ENCODE results near the gene MED29. TPM values are rescaled to one million over a fixed set of nuclear protein-coding genes. Genes with fewer than 3 reads are reported as not detected.

The MED29 gene, protein sequence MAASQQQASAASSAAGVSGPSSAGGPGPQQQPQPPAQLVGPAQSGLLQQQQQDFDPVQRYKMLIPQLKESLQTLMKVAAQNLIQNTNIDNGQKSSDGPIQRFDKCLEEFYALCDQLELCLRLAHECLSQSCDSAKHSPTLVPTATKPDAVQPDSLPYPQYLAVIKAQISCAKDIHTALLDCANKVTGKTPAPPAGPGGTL
- total RNA-seq (10 to 100 TPM; 45.0 to 46.1 TPM), total RNA-seq (27.9 to 93.3 (median 52.3) reads per million in 172 experiments)
- 33.2 TPM for polyA plus RNA-seq (2013, experiment 1 of 2)
- 31.1 TPM for polyA plus RNA-seq (2013, experiment 2 of 2)

DNA sequence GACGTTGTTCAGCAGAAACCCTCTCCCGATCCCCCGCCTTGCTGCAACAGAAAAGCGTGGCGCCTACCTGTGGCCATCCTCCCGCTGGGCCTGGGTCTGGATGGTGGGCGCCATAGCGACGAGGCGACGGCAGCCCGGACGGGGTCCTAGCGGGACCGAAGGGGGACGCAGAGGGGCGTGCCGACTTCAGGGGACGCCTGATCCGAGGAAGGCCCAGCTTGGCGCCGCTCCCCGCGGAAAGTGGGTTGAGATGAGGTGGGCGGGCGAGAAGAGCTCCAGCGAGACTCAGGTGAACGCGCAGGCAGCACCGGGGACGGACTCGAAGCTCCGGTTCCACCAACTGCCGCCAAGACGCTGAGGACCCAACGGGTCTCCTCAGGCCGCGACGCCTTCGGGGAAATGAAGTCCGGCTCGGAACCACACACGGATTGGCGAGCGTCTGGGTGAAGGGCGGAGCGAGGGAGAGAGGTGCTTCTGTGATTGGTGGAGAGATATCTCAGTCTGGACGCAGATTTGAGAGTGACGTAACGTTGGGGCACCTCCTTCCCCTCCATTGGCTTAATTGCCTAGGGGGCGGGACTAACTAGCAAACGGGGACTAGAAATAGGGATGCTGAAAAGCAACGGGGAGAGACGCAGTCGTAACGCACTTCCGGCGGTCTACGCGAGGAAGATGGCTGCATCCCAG, at the start of gene MED29, which contains the start of gene PAF1:
MED29 (plus strand) TSS at position 628 of the 687 bp plus-strand sequence; CDS start at position 673, 45 bp downstream.
PAF1 (minus strand) TSS at position 356 of the 687 bp plus-strand sequence; CDS start at position 114, 242 bp downstream.
- H3K27me3 ChIP-seq (ENCODE audit: control insufficient read depth in 1 of 2, insufficient read depth in 2 of 2, low read length in 2 of 2) = no peaks in the 10 kb centered on the region
- Mint-ChIP-seq H3K4me3 (peak within 1 kb of the TSS; percentile 90), H3K9me3 (no peaks in the 10 kb centered on the region), H3K36me3 (ENCODE audit: low read depth) (peaks cover 78% of the 10 kb centered on the region), H3K27me3 (no peaks in the 10 kb centered on the region), H3K4me1 (ENCODE audit: low read depth) (peaks cover 33% of the 10 kb centered on the region), H3K27ac (peak within 1 kb of the TSS; percentile 96)
- peaks cover 44% of the 10 kb centered on the region for H3K4me1 ChIP-seq (ENCODE audit: insufficient read depth, low read length)
- peaks cover 65% of the 10 kb centered on the region for H3K36me3 ChIP-seq (ENCODE audit: insufficient read depth, low read length)
- intact Hi-C loops (cut with DNase I, micrococcal nuclease) = loop anchor here (1.0 to 5.0 kb wide), 10 partner anchors 10 to 264 kb away; partner anchors contain the start of genes SUPT5H (in 2 of the 2), EID2B (in 1 of the 2), PAK4 (in 1 of the 2) and PLEKHG2 (in 1 of the 2)
- no peaks in the 10 kb centered on the region for H3K9me3 ChIP-seq (ENCODE audit: control insufficient read depth in 1 of 2, insufficient read depth in 1 of 2, low read length in 2 of 2)
- ChIA-PET POLR2A (interaction anchor here (0.7 to 6.4 kb wide), 18 partner anchors 14 to 1017 kb away, joined by 3 to 144 read pairs (median 4); partner anchors contain the start of genes DYRK1B, GMFG, PLEKHG2 and PSMD8), CTCF (interaction anchor here (0.8 to 2.2 kb wide), 6 partner anchors 21 to 112 kb away, joined by 3 to 31 read pairs (median 5); partner anchors contain the start of genes PLEKHG2, RPS16, SAMD4B and SUPT5H)
- peak within 1 kb of the TSS; percentile 98 to 100 for H3K27ac ChIP-seq (ENCODE audit: low read depth in 1 of 2, low read length in 2 of 2)
- ATAC-seq (ENCODE audit: poor library complexity) = peak; percentile 90
- DNase-seq = peak; percentile 91 to 100 (median 94)
- TF ChIP-seq, protein P1, sequence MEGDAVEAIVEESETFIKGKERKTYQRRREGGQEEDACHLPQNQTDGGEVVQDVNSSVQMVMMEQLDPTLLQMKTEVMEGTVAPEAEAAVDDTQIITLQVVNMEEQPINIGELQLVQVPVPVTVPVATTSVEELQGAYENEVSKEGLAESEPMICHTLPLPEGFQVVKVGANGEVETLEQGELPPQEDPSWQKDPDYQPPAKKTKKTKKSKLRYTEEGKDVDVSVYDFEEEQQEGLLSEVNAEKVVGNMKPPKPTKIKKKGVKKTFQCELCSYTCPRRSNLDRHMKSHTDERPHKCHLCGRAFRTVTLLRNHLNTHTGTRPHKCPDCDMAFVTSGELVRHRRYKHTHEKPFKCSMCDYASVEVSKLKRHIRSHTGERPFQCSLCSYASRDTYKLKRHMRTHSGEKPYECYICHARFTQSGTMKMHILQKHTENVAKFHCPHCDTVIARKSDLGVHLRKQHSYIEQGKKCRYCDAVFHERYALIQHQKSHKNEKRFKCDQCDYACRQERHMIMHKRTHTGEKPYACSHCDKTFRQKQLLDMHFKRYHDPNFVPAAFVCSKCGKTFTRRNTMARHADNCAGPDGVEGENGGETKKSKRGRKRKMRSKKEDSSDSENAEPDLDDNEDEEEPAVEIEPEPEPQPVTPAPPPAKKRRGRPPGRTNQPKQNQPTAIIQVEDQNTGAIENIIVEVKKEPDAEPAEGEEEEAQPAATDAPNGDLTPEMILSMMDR (IDR thresholded peaks at IDR 0.05) = no peak
- H3K4me3 ChIP-seq (ENCODE audit: low read length) = peak within 1 kb of the TSS; percentile 91

DNA sequence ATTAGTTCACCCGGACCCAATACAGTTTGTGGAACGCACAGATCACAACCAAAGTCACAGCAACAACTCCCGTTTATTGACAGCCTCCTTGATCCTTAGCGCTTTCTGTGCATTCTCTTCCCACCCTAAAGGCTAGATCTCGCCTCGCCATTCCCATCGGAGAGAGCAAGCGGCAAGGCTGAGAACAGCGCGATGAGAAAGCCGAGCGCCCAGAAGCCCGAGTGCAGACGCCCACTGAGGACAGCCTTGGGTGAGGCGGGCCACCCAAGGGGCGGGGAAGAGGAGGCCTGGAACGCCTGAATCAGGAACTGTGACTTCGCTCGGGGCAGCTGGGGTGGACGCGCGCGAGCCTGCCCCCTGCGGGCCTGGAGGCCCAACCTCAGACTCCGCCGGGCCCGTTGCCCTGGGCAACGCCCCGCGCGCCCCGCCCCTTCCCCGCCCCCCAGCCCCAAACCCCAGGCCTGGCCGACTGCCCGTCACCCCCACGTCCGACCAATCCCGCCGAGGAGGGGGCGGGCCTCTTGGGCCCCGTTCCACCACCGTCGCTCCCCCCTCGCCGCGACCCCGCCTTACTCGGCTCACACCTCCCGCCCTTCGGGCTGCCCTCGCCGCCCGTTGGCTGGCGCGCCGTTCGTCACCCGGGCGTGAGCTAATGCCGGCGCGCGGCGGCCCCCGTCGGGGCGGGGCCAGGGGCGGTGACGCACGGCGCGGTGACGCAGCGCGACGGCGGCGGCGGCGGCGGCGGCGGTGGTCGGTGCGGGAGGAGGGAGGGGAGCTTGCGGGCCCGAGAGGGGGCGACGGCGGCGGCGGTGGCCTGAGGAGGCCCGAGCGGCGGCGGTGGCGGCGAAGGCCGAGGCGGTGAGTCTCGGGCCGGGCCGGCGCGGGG, 49.2 kb upstream of the MED29 start, which contains the start of gene SAMD4B:
SAMD4B (plus strand) TSS at position 703 of the 886 bp plus-strand sequence. CDS start 14,473 bp downstream, outside the sequence.
- peaks cover 29% of the 10 kb centered on the region for H3K36me3 Mint-ChIP-seq (ENCODE audit: low read depth)
- peak within 1 kb of the TSS; percentile 91 for H3K27ac Mint-ChIP-seq
- H3K4me3 Mint-ChIP-seq = peak within 1 kb of the TSS; percentile 99
- peak within 1 kb of the TSS; percentile 85 for H3K4me3 ChIP-seq (ENCODE audit: low read length)
- H3K9me3 ChIP-seq (ENCODE audit: control insufficient read depth in 1 of 2, insufficient read depth in 1 of 2, low read length in 2 of 2) = no peaks in the 10 kb centered on the region
- POLR2A ChIA-PET = interaction anchor here (0.7 to 3.4 kb wide), 20 partner anchors 13 to 1921 kb away, joined by 3 to 26 read pairs (median 4); partner anchors contain the start of genes ACTMAP, C19orf47, MED29 and MRPS12
- CTCF ChIA-PET = interaction anchor here (0.6 to 1.9 kb wide), 9 partner anchors 14 to 190 kb away, joined by 3 to 10 read pairs (median 6); partner anchors contain the start of genes MED29, PAF1 and PLEKHG2
- peak within 1 kb of the TSS; percentile 65 to 82 for H3K27ac ChIP-seq (ENCODE audit: low read depth in 1 of 2, low read length in 2 of 2)
- peaks cover 77% of the 10 kb centered on the region for H3K4me1 Mint-ChIP-seq (ENCODE audit: low read depth)
- peaks cover 64% of the 10 kb centered on the region for H3K4me1 ChIP-seq (ENCODE audit: insufficient read depth, low read length)
- TF ChIP-seq, protein P1 (IDR thresholded peaks at IDR 0.05) = peak; percentile 72
- DNase-seq = peak; percentile 98 to 100 (median 99)
- H3K27me3 Mint-ChIP-seq = no peaks in the 10 kb centered on the region
- H3K36me3 ChIP-seq (ENCODE audit: insufficient read depth, low read length) = peaks cover 14% of the 10 kb centered on the region
- peak; percentile 88 for ATAC-seq (ENCODE audit: poor library complexity)
- H3K27me3 ChIP-seq (ENCODE audit: control insufficient read depth in 1 of 2, insufficient read depth in 2 of 2, low read length in 2 of 2) = no peaks in the 10 kb centered on the region
- intact Hi-C loops (cut with DNase I, micrococcal nuclease) = loop anchor here (1.0 to 10.0 kb wide), 7 partner anchors 49 to 943 kb away; partner anchors contain the start of genes EID2B (in 2 of the 2), MED29 (in 2 of the 2), PAF1 (in 2 of the 2) and AKT2 (in 1 of the 2)
- no peaks in the 10 kb centered on the region for H3K9me3 Mint-ChIP-seq

Data from CD4-positive, alpha-beta T cell (primary cell).